ENCODE data around the gene CBLN3.

The CBLN3 gene

GRCh38 chr14:24404814-24405213, 24.7 kb downstream of the CBLN3 start:
- H3K9me3 ChIP-seq: no peaks in the 10 kb centered on the region
- TF ChIP-seq, protein P1, sequence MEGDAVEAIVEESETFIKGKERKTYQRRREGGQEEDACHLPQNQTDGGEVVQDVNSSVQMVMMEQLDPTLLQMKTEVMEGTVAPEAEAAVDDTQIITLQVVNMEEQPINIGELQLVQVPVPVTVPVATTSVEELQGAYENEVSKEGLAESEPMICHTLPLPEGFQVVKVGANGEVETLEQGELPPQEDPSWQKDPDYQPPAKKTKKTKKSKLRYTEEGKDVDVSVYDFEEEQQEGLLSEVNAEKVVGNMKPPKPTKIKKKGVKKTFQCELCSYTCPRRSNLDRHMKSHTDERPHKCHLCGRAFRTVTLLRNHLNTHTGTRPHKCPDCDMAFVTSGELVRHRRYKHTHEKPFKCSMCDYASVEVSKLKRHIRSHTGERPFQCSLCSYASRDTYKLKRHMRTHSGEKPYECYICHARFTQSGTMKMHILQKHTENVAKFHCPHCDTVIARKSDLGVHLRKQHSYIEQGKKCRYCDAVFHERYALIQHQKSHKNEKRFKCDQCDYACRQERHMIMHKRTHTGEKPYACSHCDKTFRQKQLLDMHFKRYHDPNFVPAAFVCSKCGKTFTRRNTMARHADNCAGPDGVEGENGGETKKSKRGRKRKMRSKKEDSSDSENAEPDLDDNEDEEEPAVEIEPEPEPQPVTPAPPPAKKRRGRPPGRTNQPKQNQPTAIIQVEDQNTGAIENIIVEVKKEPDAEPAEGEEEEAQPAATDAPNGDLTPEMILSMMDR (IDR thresholded peaks at IDR 0.05): no peak
- no peak overlapping the region for H3K27ac ChIP-seq
- no peaks in the 10 kb centered on the region for H3K4me1 ChIP-seq (ENCODE audit: control insufficient read depth in 1 of 2, insufficient read depth in 1 of 2, low read depth in 1 of 2, low read length in 1 of 2)
- peaks cover 2% of the 10 kb centered on the region for H3K27me3 ChIP-seq
- no peaks in the 10 kb centered on the region for H3K36me3 ChIP-seq
- no peak overlapping the region for H3K4me3 ChIP-seq (ENCODE audit: low read depth in 1 of 2, low read length in 1 of 2)

- Histone ChIP-seq H3K27ac (no peak overlapping the region), H3K9me3 (no peaks in the 10 kb centered on the region), H3K4me3 (ENCODE audit: low read depth in 1 of 2, low read length in 1 of 2) (no peak overlapping the region), H3K27me3 (peaks cover 16% of the 10 kb centered on the region), H3K4me1 (ENCODE audit: control insufficient read depth in 1 of 2, insufficient read depth in 1 of 2, low read depth in 1 of 2, low read length in 1 of 2) (peaks cover 6 to 13% of the 10 kb centered on the region in 2 experiments), H3K36me3 (no peaks in the 10 kb centered on the region)
- TF ChIP-seq, protein P1 (IDR thresholded peaks at IDR 0.05): no peak
These were observed 26.0 kb downstream of the CBLN3 start for GRCh38 chr14:24403294-24403998.

DNA sequence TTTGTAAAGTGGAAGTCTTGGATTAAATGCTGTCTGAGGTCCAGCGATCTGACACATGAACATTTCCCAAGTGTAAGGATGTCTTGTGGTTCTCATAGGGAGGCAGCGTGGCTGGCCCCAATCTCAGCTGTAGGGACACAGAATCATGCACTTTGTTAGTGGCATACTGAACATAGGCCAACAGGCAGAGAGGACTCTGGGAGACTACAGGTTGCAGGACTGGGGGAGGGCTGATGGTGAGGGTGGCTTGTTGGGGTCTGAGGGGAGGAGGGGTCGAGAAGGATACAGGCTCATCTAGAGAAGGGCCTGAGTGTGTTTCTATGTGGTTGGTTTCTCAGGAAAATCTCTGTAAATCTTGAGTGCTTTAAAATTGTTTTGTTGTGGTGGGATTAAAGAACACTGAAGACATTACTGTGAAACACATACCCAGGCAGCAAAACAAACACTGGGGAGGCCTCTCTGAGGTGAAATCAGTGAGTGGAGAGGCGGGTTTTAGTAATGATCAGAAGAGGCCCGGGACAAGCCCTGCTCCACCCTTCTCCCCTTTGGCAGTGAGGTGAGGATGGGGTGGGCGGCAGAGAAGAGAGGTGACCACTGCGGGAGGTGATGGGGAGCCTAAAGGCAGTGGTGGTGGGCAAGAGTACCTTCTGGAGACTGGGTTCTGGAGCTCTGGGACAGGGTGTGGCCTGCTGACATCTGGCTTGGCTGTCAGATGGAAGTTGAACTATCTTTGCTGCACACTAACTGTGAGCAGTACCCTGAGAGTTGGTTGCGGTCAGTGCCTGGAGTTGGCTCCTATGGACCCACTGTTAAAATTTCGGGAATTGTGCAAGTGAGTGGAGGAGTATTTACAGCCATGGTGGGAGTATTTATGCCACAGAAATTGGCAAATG, 27.4 kb downstream of the CBLN3 start:
- no peak overlapping the region for H3K4me3 ChIP-seq (ENCODE audit: low read depth in 1 of 2, low read length in 1 of 2)
- no peak overlapping the region for H3K27ac ChIP-seq
- no peaks in the 10 kb centered on the region for H3K9me3 ChIP-seq
- TF ChIP-seq, protein P1 (IDR thresholded peaks at IDR 0.05): no peak
- peaks cover 6 to 13% of the 10 kb centered on the region in 2 experiments for H3K4me1 ChIP-seq (ENCODE audit: control insufficient read depth in 1 of 2, insufficient read depth in 1 of 2, low read depth in 1 of 2, low read length in 1 of 2)
- no peaks in the 10 kb centered on the region for H3K36me3 ChIP-seq
- H3K27me3 ChIP-seq: peaks cover 21% of the 10 kb centered on the region

GRCh38 chr14:24399999-24400718, 29.3 kb downstream of the CBLN3 start:
- H3K27me3 ChIP-seq: peaks cover 21% of the 10 kb centered on the region
- peaks cover 6 to 13% of the 10 kb centered on the region in 2 experiments for H3K4me1 ChIP-seq (ENCODE audit: control insufficient read depth in 1 of 2, insufficient read depth in 1 of 2, low read depth in 1 of 2, low read length in 1 of 2)
- TF ChIP-seq, protein P1 (IDR thresholded peaks at IDR 0.05): no peak
- no peaks in the 10 kb centered on the region for H3K9me3 ChIP-seq
- no peak overlapping the region for H3K27ac ChIP-seq
- H3K4me3 ChIP-seq (ENCODE audit: low read depth in 1 of 2, low read length in 1 of 2): no peak overlapping the region
- H3K36me3 ChIP-seq: no peaks in the 10 kb centered on the region

GRCh38 chr14:24399447-24399822, 30.0 kb downstream of the CBLN3 start:
- TF ChIP-seq, protein P1 (IDR thresholded peaks at IDR 0.05): no peak
- Histone ChIP-seq H3K4me1 (ENCODE audit: control insufficient read depth in 1 of 2, insufficient read depth in 1 of 2, low read depth in 1 of 2, low read length in 1 of 2) (peaks cover 6 to 13% of the 10 kb centered on the region in 2 experiments), H3K27me3 (peaks cover 21% of the 10 kb centered on the region), H3K36me3 (no peaks in the 10 kb centered on the region), H3K9me3 (no peaks in the 10 kb centered on the region), H3K27ac (no peak overlapping the region), H3K4me3 (ENCODE audit: low read depth in 1 of 2, low read length in 1 of 2) (peak overlapping the region; percentile 22 to 51)
